Liver (tissue), 9 donors: ENCODE measurements around the gene KRT34. TPM values are rescaled to one million over a fixed set of nuclear protein-coding genes. Genes with fewer than 3 reads are reported as not detected.

Source experiments
- DNase-seq: peaks from one replicate; pipeline ENCODE4 v3.0.0-alpha.2; 2017; ENCODE audit warnings: low spot score
- H3K27ac ChIP-seq, 2 donors: one replicate each; pipeline ENCODE4 v1.7.0; 2013; ENCODE audit warnings: inconsistent platforms in 2 of 2, low read length in 2 of 2, control low read depth in 1 of 2, low read depth in 1 of 2, mild to moderate bottlenecking in 1 of 2
- H3K27me3 ChIP-seq, 4 donors: one replicate each; pipeline versions ENCODE4 v1.6.1 to v1.7.0; 2013; ENCODE audit warnings: low read length in 3 of 4, inconsistent platforms in 1 of 4, mild to moderate bottlenecking in 1 of 4, moderate library complexity in 1 of 4; ENCODE audit not compliant: control insufficient read depth in 4 of 4, insufficient read depth in 4 of 4
- H3K36me3 ChIP-seq, 4 donors: one replicate each; pipeline versions ENCODE4 v1.6.1 to v1.7.0; 2013; ENCODE audit warnings: low read length in 3 of 4, mild to moderate bottlenecking in 3 of 4, low read depth in 1 of 4, moderate library complexity in 1 of 4; ENCODE audit not compliant: control insufficient read depth in 4 of 4, insufficient read depth in 3 of 4
- H3K4me1 ChIP-seq, 4 donors: one replicate each; pipeline versions ENCODE4 v1.6.1 to v1.7.0; 2013; ENCODE audit warnings: low read length in 3 of 4, mild to moderate bottlenecking in 3 of 4, moderate library complexity in 1 of 4; ENCODE audit not compliant: control insufficient read depth in 4 of 4, insufficient read depth in 4 of 4
- H3K4me3 ChIP-seq, 3 donors: one replicate each; pipeline versions ENCODE4 v1.6.1 to v1.7.0; 2013; ENCODE audit warnings: low read length in 3 of 3, control low read depth in 1 of 3, low read depth in 1 of 3, mild to moderate bottlenecking in 1 of 3
- H3K9ac ChIP-seq, 2 donors: one replicate each; pipeline ENCODE4 v1.7.0; 2013; ENCODE audit warnings: low read length in 2 of 2, mild to moderate bottlenecking in 2 of 2, moderate library complexity in 2 of 2, control low read depth in 1 of 2, low read depth in 1 of 2
- H3K9me3 ChIP-seq, 4 donors: one replicate each; pipeline versions ENCODE4 v1.6.1 to v1.7.0; 2013; ENCODE audit warnings: low read length in 3 of 4; ENCODE audit not compliant: control insufficient read depth in 4 of 4
- EGR1 ChIP-seq, 2 donors: IDR thresholded peaks; 2 replicates each; pipeline ENCODE4 v1.6.1; 2016 to 2018; ENCODE audit warnings: antibody characterized with exemption in 2 of 2, low read depth in 2 of 2
- FOXA1 ChIP-seq: IDR thresholded peaks from 2 replicates; pipeline ENCODE4 v1.6.1; 2016; ENCODE audit warnings: antibody characterized with exemption
- FOXA2 ChIP-seq: IDR thresholded peaks from 2 replicates; pipeline ENCODE4 v1.6.1; 2016; ENCODE audit warnings: antibody characterized with exemption
- GABPA ChIP-seq, 2 donors: IDR thresholded peaks in 1 of 2; conservative IDR thresholded peaks in 1 of 2; 2 replicates each; pipeline ENCODE4 v1.6.1; 2016; ENCODE audit warnings: antibody characterized with exemption in 2 of 2, mild to moderate bottlenecking in 1 of 2, moderate library complexity in 1 of 2
- HNF4A ChIP-seq, 2 donors: conservative IDR thresholded peaks; 2 replicates each; pipeline ENCODE4 v1.6.1; 2016; ENCODE audit warnings: antibody characterized with exemption in 2 of 2, mild to moderate bottlenecking in 2 of 2
- HNF4G ChIP-seq: IDR thresholded peaks from 2 replicates; pipeline ENCODE4 v1.6.1; 2016; ENCODE audit warnings: antibody characterized with exemption
- JUND ChIP-seq, 2 donors: IDR thresholded peaks; 2 replicates each; pipeline ENCODE4 v1.6.1; 2016; ENCODE audit warnings: antibody characterized with exemption in 2 of 2
- NR2F2 ChIP-seq: IDR thresholded peaks from 2 replicates; pipeline ENCODE4 v1.6.1; 2016; ENCODE audit warnings: antibody characterized with exemption
- RAD21 ChIP-seq, 2 donors: IDR thresholded peaks; 2 replicates each; pipeline ENCODE4 v1.6.1; 2016; ENCODE audit warnings: antibody characterized with exemption in 2 of 2, mild to moderate bottlenecking in 2 of 2
- RXRA ChIP-seq, 2 donors: IDR thresholded peaks; 2 replicates each; pipeline ENCODE4 v1.6.1; 2017 to 2018; ENCODE audit warnings: antibody characterized with exemption in 2 of 2, mild to moderate bottlenecking in 1 of 2
- SP1 ChIP-seq: IDR thresholded peaks from 2 replicates; pipeline ENCODE4 v1.6.1; 2018; ENCODE audit warnings: antibody characterized with exemption, mild to moderate bottlenecking
- TAF1 ChIP-seq: conservative IDR thresholded peaks from 2 replicates; pipeline ENCODE4 v1.6.1; 2016; ENCODE audit warnings: antibody characterized with exemption, mild to moderate bottlenecking
- YY1 ChIP-seq: IDR thresholded peaks from 2 replicates; pipeline ENCODE4 v1.6.1; 2016; ENCODE audit warnings: antibody characterized with exemption, mild to moderate bottlenecking
- WGBS: extraction: QIAGEN DNeasy Blood & Tissue Kit; methylation state at CpG from one replicate; pipeline ENCODE4 v1.1.7; 2013; 5-methylcytosine and 5-hydroxymethylcytosine counted together
- polyA plus RNA-seq, 2 donors: library from polyadenylated mRNA; stranded (reverse) in 1 of 2; unstranded in 1 of 2; fragments of 200-250 nt in 1 of 2; fragments of >200 nt in 1 of 2; fragmentation: Nextera tagmentation in 1 of 2; extraction: Ambion mirVana in 1 of 2; gene quantifications; one replicate each; pipeline versions ENCODE4 v1.2.1 to v1.2.3, GENCODE V29; 2013 to 2015
- total RNA-seq, 2 donors: library from RNA; depleted of rRNA; stranded (reverse); fragments of >200 nt; gene quantifications; one replicate each; pipeline ENCODE4 v1.2.3, GENCODE V29; 2014
- TF ChIP-seq, protein P1 (sequence below): fragments of 150-350 bp; IDR thresholded peaks from 2 replicates; pipeline ENCODE4 v1.5.1; 2017; ENCODE audit warnings: improper control_type of control experiment, low read depth, low read length; ENCODE audit not compliant: missing input control
- TF ChIP-seq, protein P2 (sequence below): IDR thresholded peaks from 2 replicates; pipeline ENCODE4 v1.6.1; 2016; ENCODE audit warnings: antibody characterized with exemption, mild to moderate bottlenecking
- TF ChIP-seq, protein P3 (sequence below): IDR thresholded peaks from 2 replicates; pipeline ENCODE4 v1.6.1; 2016; ENCODE audit warnings: antibody characterized with exemption
- TF ChIP-seq, protein P4 (sequence below): IDR thresholded peaks from 2 replicates; pipeline ENCODE4 v1.6.1; 2016; ENCODE audit warnings: antibody characterized with exemption
- TF ChIP-seq, protein P5 (sequence below): IDR thresholded peaks from 2 replicates; pipeline ENCODE4 v1.6.1; 2016; ENCODE audit warnings: antibody characterized with exemption
- donor health status: healthy.
- donor health status: healthy.
- donor health status: healthy.
- donor health status: healthy.
- donor health status: healthy.

KRT34 gene
- total and polyA plus RNA-seq, 4 donors = not detected

DNA sequence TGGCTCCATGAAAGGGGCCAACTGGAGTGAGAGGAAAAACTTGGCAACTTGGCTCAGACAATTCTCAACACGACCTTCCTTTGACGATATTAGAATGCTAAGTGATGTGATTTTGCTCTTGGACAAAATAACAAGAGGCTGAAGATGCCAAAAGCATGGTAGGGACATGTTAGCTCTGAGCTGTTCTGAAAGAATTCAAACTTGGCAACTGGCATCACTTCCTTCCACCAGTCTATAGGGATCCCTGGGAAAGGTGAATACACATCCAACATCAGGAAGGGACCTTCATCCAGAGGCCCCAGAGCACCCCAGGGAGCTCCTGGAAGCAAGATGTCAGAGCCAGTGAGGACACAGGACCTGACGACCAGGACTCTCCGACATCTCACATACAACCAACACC, 38.0 kb upstream of the KRT34 start:
- WGBS = 84% methylated on average over 4 of the region's 4 CpGs
- no peaks in the 10 kb centered on the region for H3K36me3 ChIP-seq
- no peak overlapping the region for H3K4me3 ChIP-seq
- peaks cover 0 to 17% (median 9%) of the 10 kb centered on the region in 4 donors for H3K4me1 ChIP-seq
- no peak for DNase-seq
- H3K9ac ChIP-seq = no peak overlapping the region
- H3K9me3 ChIP-seq = no peaks in the 10 kb centered on the region
- no peaks in the 10 kb centered on the region for H3K27me3 ChIP-seq
- no peak overlapping the region for H3K27ac ChIP-seq
- TF ChIP-seq FOXA2 (no peak), FOXA1 (no peak)
- TF ChIP-seq, protein P1, sequence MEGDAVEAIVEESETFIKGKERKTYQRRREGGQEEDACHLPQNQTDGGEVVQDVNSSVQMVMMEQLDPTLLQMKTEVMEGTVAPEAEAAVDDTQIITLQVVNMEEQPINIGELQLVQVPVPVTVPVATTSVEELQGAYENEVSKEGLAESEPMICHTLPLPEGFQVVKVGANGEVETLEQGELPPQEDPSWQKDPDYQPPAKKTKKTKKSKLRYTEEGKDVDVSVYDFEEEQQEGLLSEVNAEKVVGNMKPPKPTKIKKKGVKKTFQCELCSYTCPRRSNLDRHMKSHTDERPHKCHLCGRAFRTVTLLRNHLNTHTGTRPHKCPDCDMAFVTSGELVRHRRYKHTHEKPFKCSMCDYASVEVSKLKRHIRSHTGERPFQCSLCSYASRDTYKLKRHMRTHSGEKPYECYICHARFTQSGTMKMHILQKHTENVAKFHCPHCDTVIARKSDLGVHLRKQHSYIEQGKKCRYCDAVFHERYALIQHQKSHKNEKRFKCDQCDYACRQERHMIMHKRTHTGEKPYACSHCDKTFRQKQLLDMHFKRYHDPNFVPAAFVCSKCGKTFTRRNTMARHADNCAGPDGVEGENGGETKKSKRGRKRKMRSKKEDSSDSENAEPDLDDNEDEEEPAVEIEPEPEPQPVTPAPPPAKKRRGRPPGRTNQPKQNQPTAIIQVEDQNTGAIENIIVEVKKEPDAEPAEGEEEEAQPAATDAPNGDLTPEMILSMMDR = no peak

DNA sequence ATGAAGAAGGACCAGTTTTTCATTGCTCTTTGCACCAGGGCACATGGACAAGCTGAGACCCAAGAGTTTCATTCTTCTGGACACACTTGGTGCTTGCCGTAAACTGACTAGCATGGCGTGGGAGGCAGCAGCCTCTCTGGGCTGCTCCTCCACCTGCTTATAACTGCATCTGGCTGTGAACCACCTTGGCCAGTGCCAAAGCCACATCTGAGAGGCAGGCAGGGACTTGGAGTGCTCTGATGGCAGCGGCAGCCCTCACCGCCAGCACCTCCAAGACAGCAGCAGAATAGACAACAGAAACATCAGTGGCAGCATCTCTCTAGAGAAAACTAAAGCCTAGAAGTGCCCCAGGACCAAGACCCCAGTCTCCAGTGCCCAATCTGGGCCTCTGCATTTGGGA, 37.6 kb upstream of the KRT34 start:
- Histone ChIP-seq H3K27me3 (no peaks in the 10 kb centered on the region), H3K4me3 (no peak overlapping the region), H3K9me3 (no peaks in the 10 kb centered on the region), H3K9ac (no peak overlapping the region), H3K4me1 (peaks cover 0 to 17% (median 10%) of the 10 kb centered on the region in 4 donors), H3K27ac (no peak overlapping the region), H3K36me3 (no peaks in the 10 kb centered on the region)
- TF ChIP-seq, protein P2, sequence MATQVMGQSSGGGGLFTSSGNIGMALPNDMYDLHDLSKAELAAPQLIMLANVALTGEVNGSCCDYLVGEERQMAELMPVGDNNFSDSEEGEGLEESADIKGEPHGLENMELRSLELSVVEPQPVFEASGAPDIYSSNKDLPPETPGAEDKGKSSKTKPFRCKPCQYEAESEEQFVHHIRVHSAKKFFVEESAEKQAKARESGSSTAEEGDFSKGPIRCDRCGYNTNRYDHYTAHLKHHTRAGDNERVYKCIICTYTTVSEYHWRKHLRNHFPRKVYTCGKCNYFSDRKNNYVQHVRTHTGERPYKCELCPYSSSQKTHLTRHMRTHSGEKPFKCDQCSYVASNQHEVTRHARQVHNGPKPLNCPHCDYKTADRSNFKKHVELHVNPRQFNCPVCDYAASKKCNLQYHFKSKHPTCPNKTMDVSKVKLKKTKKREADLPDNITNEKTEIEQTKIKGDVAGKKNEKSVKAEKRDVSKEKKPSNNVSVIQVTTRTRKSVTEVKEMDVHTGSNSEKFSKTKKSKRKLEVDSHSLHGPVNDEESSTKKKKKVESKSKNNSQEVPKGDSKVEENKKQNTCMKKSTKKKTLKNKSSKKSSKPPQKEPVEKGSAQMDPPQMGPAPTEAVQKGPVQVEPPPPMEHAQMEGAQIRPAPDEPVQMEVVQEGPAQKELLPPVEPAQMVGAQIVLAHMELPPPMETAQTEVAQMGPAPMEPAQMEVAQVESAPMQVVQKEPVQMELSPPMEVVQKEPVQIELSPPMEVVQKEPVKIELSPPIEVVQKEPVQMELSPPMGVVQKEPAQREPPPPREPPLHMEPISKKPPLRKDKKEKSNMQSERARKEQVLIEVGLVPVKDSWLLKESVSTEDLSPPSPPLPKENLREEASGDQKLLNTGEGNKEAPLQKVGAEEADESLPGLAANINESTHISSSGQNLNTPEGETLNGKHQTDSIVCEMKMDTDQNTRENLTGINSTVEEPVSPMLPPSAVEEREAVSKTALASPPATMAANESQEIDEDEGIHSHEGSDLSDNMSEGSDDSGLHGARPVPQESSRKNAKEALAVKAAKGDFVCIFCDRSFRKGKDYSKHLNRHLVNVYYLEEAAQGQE = no peak
- TF ChIP-seq FOXA2 (no peak), RAD21 (IDR thresholded peaks at IDR 0.05) (no peak), HNF4G (no peak), EGR1 (IDR thresholded peaks at IDR 0.05; ENCODE audit: low read depth in 2 of 2) (no peak), SP1 (no peak), GABPA (IDR thresholded peaks at IDR 0.05 in 1 of 2, conservative IDR thresholded peaks at IDR 0.05 in 1 of 2) (no peak), TAF1 (no peak), HNF4A (conservative IDR thresholded peaks at IDR 0.05) (no peak), NR2F2 (no peak), RXRA (IDR thresholded peaks at IDR 0.05) (no peak), JUND (IDR thresholded peaks at IDR 0.05) (no peak), FOXA1 (no peak), YY1 (no peak)
- TF ChIP-seq, protein P3, sequence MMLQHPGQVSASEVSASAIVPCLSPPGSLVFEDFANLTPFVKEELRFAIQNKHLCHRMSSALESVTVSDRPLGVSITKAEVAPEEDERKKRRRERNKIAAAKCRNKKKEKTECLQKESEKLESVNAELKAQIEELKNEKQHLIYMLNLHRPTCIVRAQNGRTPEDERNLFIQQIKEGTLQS = no peak
- TF ChIP-seq, protein P4, sequence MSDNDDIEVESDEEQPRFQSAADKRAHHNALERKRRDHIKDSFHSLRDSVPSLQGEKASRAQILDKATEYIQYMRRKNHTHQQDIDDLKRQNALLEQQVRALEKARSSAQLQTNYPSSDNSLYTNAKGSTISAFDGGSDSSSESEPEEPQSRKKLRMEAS = no peak
- TF ChIP-seq, protein P5, sequence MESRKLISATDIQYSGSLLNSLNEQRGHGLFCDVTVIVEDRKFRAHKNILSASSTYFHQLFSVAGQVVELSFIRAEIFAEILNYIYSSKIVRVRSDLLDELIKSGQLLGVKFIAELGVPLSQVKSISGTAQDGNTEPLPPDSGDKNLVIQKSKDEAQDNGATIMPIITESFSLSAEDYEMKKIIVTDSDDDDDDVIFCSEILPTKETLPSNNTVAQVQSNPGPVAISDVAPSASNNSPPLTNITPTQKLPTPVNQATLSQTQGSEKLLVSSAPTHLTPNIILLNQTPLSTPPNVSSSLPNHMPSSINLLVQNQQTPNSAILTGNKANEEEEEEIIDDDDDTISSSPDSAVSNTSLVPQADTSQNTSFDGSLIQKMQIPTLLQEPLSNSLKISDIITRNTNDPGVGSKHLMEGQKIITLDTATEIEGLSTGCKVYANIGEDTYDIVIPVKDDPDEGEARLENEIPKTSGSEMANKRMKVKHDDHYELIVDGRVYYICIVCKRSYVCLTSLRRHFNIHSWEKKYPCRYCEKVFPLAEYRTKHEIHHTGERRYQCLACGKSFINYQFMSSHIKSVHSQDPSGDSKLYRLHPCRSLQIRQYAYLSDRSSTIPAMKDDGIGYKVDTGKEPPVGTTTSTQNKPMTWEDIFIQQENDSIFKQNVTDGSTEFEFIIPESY = no peak
- TF ChIP-seq, protein P1 = no peak
- no peak for DNase-seq
- 92% methylated on average over 4 of the region's 4 CpGs for WGBS
